Gastroesophageal sphincter (tissue), 3 donors: Measurements from ENCODE around the gene LYRM9.

Experiments
- CTCF ChIP-seq, 4 experiments: fragments of 200-600 bp in 2 of 4; fragments of 450-650 bp in 2 of 4; sonication (generic) in 1 of 4; IDR thresholded peaks; one replicate each; pipeline ENCODE4 v1.5.1; 2017 to 2019; ENCODE audit warnings: antibody characterized with exemption in 4 of 4, mild to moderate bottlenecking in 2 of 4, moderate library complexity in 2 of 4
- EP300 ChIP-seq: sonication (generic); formaldehyde crosslinking; IDR thresholded peaks from one replicate; pipeline ENCODE4 v1.6.1; 2017; ENCODE audit warnings: antibody characterized with exemption, mild to moderate bottlenecking
- POLR2A ChIP-seq, 2 donors: fragments of 450-650 bp; IDR thresholded peaks; one replicate each; pipeline ENCODE4 v1.6.1; 2017; ENCODE audit warnings: antibody characterized with exemption in 2 of 2, mild to moderate bottlenecking in 2 of 2, moderate library complexity in 1 of 2
- POLR2AphosphoS5 ChIP-seq: sonication (generic); formaldehyde crosslinking; IDR thresholded peaks from one replicate; pipeline ENCODE4 v1.6.1; 2017; ENCODE audit warnings: antibody characterized with exemption

- TF ChIP-seq CTCF (IDR thresholded peaks at IDR 0.05), result no peak
- TF ChIP-seq POLR2AphosphoS5, result no peak
- TF ChIP-seq POLR2A (IDR thresholded peaks at IDR 0.05), result no peak
- TF ChIP-seq EP300, result no peak
These were observed 21.2 kb upstream of the LYRM9 start for GRCh38 chr17:27914382-27914781.
